GM12892 (cell line): ENCODE measurements around the gene ARHGEF4.

Experiments used
- POLR2A ChIP-seq: IDR thresholded peaks from 2 replicates; pipeline ENCODE4 v1.6.1; 2011; ENCODE audit warnings: low read depth, low read length, control low read depth
- POLR2AphosphoS5 ChIP-seq: IDR thresholded peaks from 2 replicates; pipeline ENCODE4 v1.6.1; 2011; ENCODE audit warnings: low read depth, low read length, control low read depth

- TF ChIP-seq POLR2A (no peak), POLR2AphosphoS5 (no peak)
These were observed 212.5 kb downstream of the ARHGEF4 start for GRCh38 chr2:131049150-131049718.
